Activated CD8-positive, alpha-beta T cell treated with anti-CD3 and anti-CD28 coated beads, Interleukin-2, amount 10 ng/mL, durations not matched to agents 7 days and 5 days (primary cell): ENCODE results near the gene CCT5. TPM values are rescaled to one million over a fixed set of nuclear protein-coding genes. Genes with fewer than 3 reads are reported as not detected.
A peak's percentile ranks its signal among the peaks of the same experiment; 100 is the strongest.

Experiments
- ATAC-seq: fragments of 150-1000 bp; cut with Tn5 transposase; one replicate; pipeline ENCODE4 v1.10.0; 2021; ENCODE audit warnings: moderate library complexity
- CTCF ChIA-PET: fragments of 350-600 bp; sonication (Branson Sonifier 250); formaldehyde crosslinking; loops from one replicate; lab custom pipeline; 2021; ENCODE audit warnings: antibody characterized with exemption; lab: Charles Lee
- POLR2A ChIA-PET: fragments of 350-600 bp; sonication (Branson Sonifier 250); formaldehyde crosslinking; loops from one replicate; lab custom pipeline; 2021; ENCODE audit warnings: antibody characterized with exemption; lab: Charles Lee
- DNase-seq: peaks from one replicate; pipeline ENCODE4 v3.0.0-alpha.2; 2020
- H3K27ac Mint-ChIP-seq: one replicate; pipeline ENCODE4 v1.8.0; 2021; ENCODE audit warnings: mild to moderate bottlenecking, mixed read lengths
- H3K27me3 Mint-ChIP-seq: one replicate; pipeline ENCODE4 v1.8.0; 2021; ENCODE audit warnings: low read depth, mixed read lengths
- H3K36me3 Mint-ChIP-seq: one replicate; pipeline ENCODE4 v1.8.0; 2021; ENCODE audit warnings: low read depth, mixed read lengths
- H3K4me1 Mint-ChIP-seq: one replicate; pipeline ENCODE4 v1.8.0; 2021; ENCODE audit warnings: low read depth, mixed read lengths
- H3K4me3 Mint-ChIP-seq: one replicate; pipeline ENCODE4 v1.8.0; 2021; ENCODE audit warnings: mild to moderate bottlenecking, mixed read lengths
- H3K9me3 Mint-ChIP-seq: one replicate; pipeline ENCODE4 v1.8.0; 2022; ENCODE audit warnings: mixed read lengths; ENCODE audit not compliant: insufficient read depth
- total RNA-seq, 2 experiments: library from RNA; stranded (reverse); gene quantifications; one replicate each; pipeline ENCODE4 v1.2.3, GENCODE V29; 2021

Gene CCT5
- 100 to 1,000 TPM; 319 to 322 TPM for total RNA-seq

DNA sequence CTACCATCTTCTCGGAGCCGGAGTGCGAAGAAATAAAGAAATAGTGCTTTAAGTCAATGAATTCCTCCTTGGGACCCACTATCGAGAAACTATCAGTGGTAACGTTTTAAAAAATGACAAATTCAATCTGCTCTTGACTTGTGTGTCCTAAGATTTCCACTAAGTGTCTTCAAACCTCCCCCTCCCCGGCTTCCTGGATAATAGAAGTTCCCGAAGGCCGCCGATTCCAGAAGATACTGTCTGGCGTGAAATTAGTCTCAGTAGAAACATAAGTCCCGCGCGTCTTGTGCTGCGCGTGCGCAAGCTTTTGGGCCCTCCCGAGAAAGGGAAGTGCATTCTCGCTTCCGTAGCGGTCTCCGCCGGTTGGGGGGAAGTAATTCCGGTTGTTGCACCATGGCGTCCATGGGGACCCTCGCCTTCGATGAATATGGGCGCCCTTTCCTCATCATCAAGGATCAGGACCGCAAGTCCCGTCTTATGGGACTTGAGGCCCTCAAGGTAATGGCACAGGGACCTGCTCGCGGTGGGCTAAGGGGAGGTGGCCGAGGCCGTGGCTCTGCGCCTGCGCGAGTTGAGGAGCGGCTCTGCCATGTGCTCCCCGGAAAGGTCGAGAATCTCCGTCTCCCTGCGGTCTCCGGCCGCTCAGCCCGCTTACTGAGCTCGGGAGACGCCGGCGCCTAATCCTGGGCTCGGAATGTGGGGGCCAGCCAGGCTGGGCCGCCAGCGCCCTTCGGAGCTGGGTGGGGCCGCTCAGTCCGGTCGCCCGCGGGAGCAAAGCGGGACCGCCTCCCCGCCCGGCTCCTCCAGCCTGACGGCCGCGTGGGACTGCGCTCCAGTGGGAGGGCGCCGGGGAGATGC, at the start of gene CCT5:
CCT5 (plus strand) TSS at position 333 of the 858 bp plus-strand sequence; CDS start at position 394, 61 bp downstream.
- peak; percentile 94 for DNase-seq
- ChIA-PET CTCF (interaction anchor here (1.1 to 1.2 kb wide), 2 partner anchors 378 to 385 kb away, joined by 5 read pairs; no protein-coding TSS in a partner anchor), POLR2A (interaction anchor here (0.5 to 2.2 kb wide), 5 partner anchors 103 to 384 kb away, joined by 3 to 17 read pairs (median 3); partner anchors contain the start of gene MARCHF6)
- ATAC-seq: peak; percentile 82
- Mint-ChIP-seq H3K36me3 (peaks cover 36% of the 10 kb centered on the region), H3K4me1 (peaks cover 51% of the 10 kb centered on the region), H3K9me3 (no peaks in the 10 kb centered on the region), H3K4me3 (peak within 1 kb of the TSS; percentile 84), H3K27me3 (no peaks in the 10 kb centered on the region), H3K27ac (peak within 1 kb of the TSS; percentile 99)

DNA sequence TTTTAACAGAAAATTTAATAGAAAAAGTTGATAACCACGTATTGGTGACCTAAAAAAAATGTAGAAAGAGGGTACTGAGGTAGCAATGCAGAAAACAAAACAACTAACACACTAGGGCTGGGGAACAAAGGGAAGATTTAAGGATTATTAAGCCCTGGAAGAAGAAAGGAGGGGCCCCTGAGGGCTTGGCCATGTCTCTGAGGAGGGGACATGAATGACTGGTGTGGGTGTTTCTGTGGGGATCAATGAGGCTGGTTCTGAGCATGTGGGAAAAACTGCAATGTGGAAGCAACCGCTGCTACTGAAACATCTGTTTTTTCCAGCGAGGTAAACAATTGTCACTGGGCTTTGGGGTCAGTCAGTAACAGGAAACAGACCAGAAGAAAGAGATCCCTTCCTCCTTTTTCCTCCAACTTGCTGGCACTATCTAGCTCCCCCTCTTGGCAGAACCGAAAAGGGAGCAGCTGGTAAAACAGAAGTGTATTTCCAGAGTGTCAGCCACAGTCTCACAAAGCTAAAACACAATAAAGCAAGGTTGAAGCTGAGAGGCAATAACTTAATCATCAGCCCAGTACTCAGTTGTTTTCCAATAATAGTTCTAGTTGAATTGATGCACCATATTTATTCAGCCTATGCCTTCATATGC, 48.7 kb upstream of the CCT5 start:
- ATAC-seq (no peak), DNase-seq (no peak)
- no peaks in the 10 kb centered on the region for H3K4me1 Mint-ChIP-seq
- CTCF ChIA-PET: no interaction called here
- H3K9me3 Mint-ChIP-seq: peaks cover 4% of the 10 kb centered on the region
- H3K27me3 Mint-ChIP-seq: no peaks in the 10 kb centered on the region
- no peak overlapping the region for H3K4me3 Mint-ChIP-seq
- POLR2A ChIA-PET: no interaction called here
- H3K27ac Mint-ChIP-seq: no peak overlapping the region
- peaks cover 2% of the 10 kb centered on the region for H3K36me3 Mint-ChIP-seq

DNA sequence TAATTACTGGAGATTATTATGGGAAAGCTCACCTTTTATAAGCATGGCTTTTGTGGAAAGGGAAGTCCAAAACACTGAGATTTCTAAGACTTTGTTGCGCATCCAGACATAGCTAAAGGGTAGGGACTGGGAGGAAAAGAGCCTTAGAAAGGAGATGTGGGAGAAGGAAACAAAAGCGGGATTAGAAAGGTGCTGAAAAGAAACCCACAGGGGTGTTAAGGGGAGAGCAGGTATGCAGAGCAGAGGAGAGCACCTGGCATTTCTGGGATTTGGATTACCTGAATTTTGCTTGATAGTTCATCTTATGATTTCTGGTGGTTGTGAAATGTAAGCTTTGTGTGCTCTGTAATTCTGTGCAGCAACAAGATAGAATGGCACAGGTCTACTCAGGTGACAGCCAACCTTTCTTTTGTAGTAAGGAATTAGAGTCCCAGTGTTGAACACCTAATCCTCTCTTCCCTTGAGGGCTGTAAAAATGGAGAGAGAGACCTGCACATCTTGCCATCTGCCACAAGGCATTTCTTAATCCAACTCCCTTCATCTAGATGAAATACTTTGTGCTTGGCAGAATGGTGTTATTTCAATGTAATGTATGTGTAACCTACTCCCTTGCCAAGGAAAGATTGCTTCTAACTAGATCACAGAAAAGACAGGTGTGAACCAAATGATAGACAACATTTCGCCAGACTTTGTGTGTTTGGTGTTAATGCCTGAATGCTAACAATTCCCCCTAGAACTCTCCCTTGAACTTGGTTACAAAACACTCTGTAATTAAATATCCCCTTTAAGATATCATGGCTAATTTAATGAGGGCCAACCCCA, 47.8 kb upstream of the CCT5 start:
- no peak overlapping the region for H3K27ac Mint-ChIP-seq
- ATAC-seq (no peak), DNase-seq (no peak)
- no peaks in the 10 kb centered on the region for H3K27me3 Mint-ChIP-seq
- peaks cover 2% of the 10 kb centered on the region for H3K36me3 Mint-ChIP-seq
- H3K4me1 Mint-ChIP-seq: no peaks in the 10 kb centered on the region
- ChIA-PET CTCF (no interaction called here), POLR2A (no interaction called here)
- peaks cover 4% of the 10 kb centered on the region for H3K9me3 Mint-ChIP-seq
- H3K4me3 Mint-ChIP-seq: no peak overlapping the region

- no peak for DNase-seq
- POLR2A ChIA-PET: no interaction called here
- H3K9me3 Mint-ChIP-seq: no peaks in the 10 kb centered on the region
Observed at GRCh38 chr5:10209004-10209403, 41.1 kb upstream of the CCT5 start.

DNA sequence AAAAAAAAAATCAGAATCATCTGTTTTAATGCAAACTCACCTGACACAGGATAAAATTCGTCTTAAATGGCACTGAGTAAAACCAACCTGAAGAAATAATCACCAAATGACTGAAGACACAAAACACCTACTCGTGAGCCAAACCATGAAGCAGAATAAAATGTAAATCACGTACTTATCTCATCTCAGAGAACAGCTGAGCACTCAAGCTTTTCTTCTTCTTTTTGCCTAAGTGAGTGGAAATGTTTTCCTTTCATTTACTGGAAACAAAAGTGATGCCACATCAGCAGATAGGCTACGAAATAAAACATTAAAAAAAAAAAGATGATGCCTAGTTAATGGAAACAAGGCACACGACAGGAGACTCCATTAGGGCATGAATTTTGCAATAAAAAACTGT, 36.8 kb upstream of the CCT5 start:
- H3K36me3 Mint-ChIP-seq: no peaks in the 10 kb centered on the region
- no peaks in the 10 kb centered on the region for H3K27me3 Mint-ChIP-seq
- no peak for DNase-seq
- H3K9me3 Mint-ChIP-seq: no peaks in the 10 kb centered on the region
- ChIA-PET POLR2A (no interaction called here), CTCF (no interaction called here)
- no peaks in the 10 kb centered on the region for H3K4me1 Mint-ChIP-seq
- ATAC-seq: no peak
- no peak overlapping the region for H3K4me3 Mint-ChIP-seq
- no peak overlapping the region for H3K27ac Mint-ChIP-seq

More at GRCh38 chr5:10209004-10209403, 41.1 kb upstream of the CCT5 start:
- CTCF ChIA-PET: interaction anchor here (0.7 kb wide), 1 partner anchor 10 kb away, joined by 3 read pairs; no protein-coding TSS in a partner anchor
- H3K27ac Mint-ChIP-seq: no peak overlapping the region
- H3K36me3 Mint-ChIP-seq: peaks cover 2% of the 10 kb centered on the region
- H3K27me3 Mint-ChIP-seq: no peaks in the 10 kb centered on the region
- H3K4me3 Mint-ChIP-seq: no peak overlapping the region
- no peaks in the 10 kb centered on the region for H3K4me1 Mint-ChIP-seq
- no peak for ATAC-seq

- H3K27ac Mint-ChIP-seq: no peak overlapping the region
- H3K27me3 Mint-ChIP-seq: no peaks in the 10 kb centered on the region
- H3K9me3 Mint-ChIP-seq: no peaks in the 10 kb centered on the region
- no peak for ATAC-seq
- H3K36me3 Mint-ChIP-seq: no peaks in the 10 kb centered on the region
- CTCF ChIA-PET: no interaction called here
- no peaks in the 10 kb centered on the region for H3K4me1 Mint-ChIP-seq
- no peak overlapping the region for H3K4me3 Mint-ChIP-seq
- POLR2A ChIA-PET: no interaction called here
- DNase-seq: no peak
Observed at GRCh38 chr5:10214041-10214440, 36.0 kb upstream of the CCT5 start.

- ChIA-PET POLR2A (no interaction called here), CTCF (no interaction called here)
- H3K27me3 Mint-ChIP-seq: no peaks in the 10 kb centered on the region
Observed at GRCh38 chr5:10215366-10215765, 34.7 kb upstream of the CCT5 start.

DNA sequence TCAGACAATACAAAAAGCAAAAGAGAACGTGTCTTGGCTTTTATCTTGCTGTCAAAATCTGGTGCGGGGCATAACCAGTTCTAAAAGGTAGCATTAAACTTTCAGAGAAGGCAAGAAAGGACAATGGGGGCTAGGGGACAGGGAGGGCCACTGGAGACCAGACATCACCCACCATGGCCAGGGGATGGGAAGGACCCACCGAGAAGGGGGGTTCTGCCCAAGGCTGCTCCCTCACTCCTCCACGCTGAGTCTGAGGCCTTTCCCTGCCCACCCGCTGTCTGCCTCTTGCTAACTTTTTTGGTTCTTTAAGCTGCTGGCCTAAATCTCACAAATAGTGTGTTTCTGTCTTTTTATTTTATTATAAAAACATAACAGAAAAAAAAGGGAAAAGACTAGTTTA, 34.0 kb upstream of the CCT5 start:
- DNase-seq: no peak
- Mint-ChIP-seq H3K27me3 (no peaks in the 10 kb centered on the region), H3K4me1 (no peaks in the 10 kb centered on the region), H3K27ac (no peak overlapping the region), H3K9me3 (no peaks in the 10 kb centered on the region), H3K4me3 (no peak overlapping the region), H3K36me3 (no peaks in the 10 kb centered on the region)
- POLR2A ChIA-PET: no interaction called here
- ATAC-seq: no peak
- CTCF ChIA-PET: no interaction called here

More at GRCh38 chr5:10215366-10215765, 34.7 kb upstream of the CCT5 start:
- Mint-ChIP-seq H3K9me3 (no peaks in the 10 kb centered on the region), H3K4me3 (no peak overlapping the region), H3K27ac (no peak overlapping the region), H3K36me3 (no peaks in the 10 kb centered on the region), H3K4me1 (no peaks in the 10 kb centered on the region)
- no peak for ATAC-seq
- DNase-seq: no peak

- CTCF ChIA-PET: interaction anchor here (1.4 kb wide), 1 partner anchor 9 kb away, joined by 3 read pairs; no protein-coding TSS in a partner anchor
- ATAC-seq: no peak
- no peaks in the 10 kb centered on the region for H3K9me3 Mint-ChIP-seq
- no peak overlapping the region for H3K27ac Mint-ChIP-seq
- peaks cover 3% of the 10 kb centered on the region for H3K36me3 Mint-ChIP-seq
- POLR2A ChIA-PET: no interaction called here
- H3K27me3 Mint-ChIP-seq: no peaks in the 10 kb centered on the region
- no peak overlapping the region for H3K4me3 Mint-ChIP-seq
- no peak for DNase-seq
- H3K4me1 Mint-ChIP-seq: no peaks in the 10 kb centered on the region
Observed at GRCh38 chr5:10218658-10219057, 31.4 kb upstream of the CCT5 start.

DNA sequence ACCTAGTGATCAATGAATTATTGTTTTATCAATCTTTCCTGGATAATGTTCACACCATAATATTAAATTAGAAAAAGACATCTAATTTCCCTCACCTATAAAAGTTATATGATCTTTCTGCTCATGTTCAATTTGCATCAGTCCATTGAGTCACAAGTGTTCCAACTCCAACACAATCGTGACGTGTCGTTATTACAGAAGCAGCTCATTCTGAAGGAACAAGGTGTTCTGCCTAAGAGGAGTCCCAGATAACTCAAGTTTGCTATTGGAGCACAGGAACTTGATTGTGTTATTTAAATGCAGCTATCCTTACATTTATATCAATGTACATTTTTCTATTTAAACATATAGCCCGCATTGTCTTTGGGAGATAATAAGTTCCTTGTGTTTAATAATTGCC, 31.0 kb upstream of the CCT5 start:
- ChIA-PET POLR2A (no interaction called here), CTCF (interaction anchor here (1.4 kb wide), 1 partner anchor 10 kb away, joined by 3 read pairs; no protein-coding TSS in a partner anchor)
- H3K4me1 Mint-ChIP-seq: no peaks in the 10 kb centered on the region
- H3K27ac Mint-ChIP-seq: no peak overlapping the region
- ATAC-seq (no peak), DNase-seq (no peak)
- H3K4me3 Mint-ChIP-seq: no peak overlapping the region
- peaks cover 5% of the 10 kb centered on the region for H3K36me3 Mint-ChIP-seq
- no peaks in the 10 kb centered on the region for H3K27me3 Mint-ChIP-seq
- no peaks in the 10 kb centered on the region for H3K9me3 Mint-ChIP-seq

GRCh38 chr5:10220248-10220647, 29.8 kb upstream of the CCT5 start:
- Mint-ChIP-seq H3K4me1 (no peaks in the 10 kb centered on the region), H3K4me3 (no peak overlapping the region), H3K27me3 (no peaks in the 10 kb centered on the region), H3K9me3 (no peaks in the 10 kb centered on the region), H3K36me3 (peaks cover 9% of the 10 kb centered on the region), H3K27ac (no peak overlapping the region)
- DNase-seq (no peak), ATAC-seq (no peak)
- POLR2A ChIA-PET: no interaction called here
- CTCF ChIA-PET: no interaction called here
